Neural progenitor cell (in vitro differentiated cells): ENCODE results near the gene CSGALNACT2.

Experiments
- EZH2phosphoT487 ChIP-seq: fragments of 200-600 bp; sonication (generic); IDR thresholded peaks from 2 replicates; pipeline ENCODE4 v1.6.1; 2017; ENCODE audit warnings: antibody characterized with exemption
- TF ChIP-seq, protein P1 (sequence below): fragments of 200-600 bp; sonication (generic); IDR thresholded peaks from 2 replicates; pipeline ENCODE4 v1.5.1; 2017; ENCODE audit warnings: antibody characterized with exemption, mild to moderate bottlenecking

DNA sequence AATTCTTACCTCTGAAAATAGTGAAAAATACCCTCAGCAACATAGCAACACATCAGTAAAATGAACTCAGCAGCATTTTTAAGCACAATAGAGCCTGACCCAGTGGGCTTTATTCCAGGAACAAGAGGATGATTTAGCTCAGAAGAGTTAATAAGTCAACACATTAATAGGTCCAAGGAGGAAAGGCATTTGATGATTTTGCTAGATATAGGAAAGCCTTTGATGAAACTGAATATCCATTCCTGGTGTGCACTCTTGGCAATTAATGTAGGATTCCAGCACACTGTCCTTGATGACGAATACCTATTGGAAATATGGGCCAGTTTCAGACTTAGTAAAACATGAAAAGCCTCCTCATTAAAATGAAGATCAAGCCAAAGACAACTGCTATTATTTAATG, 86.1 kb downstream of the CSGALNACT2 start:
- TF ChIP-seq, protein P1, sequence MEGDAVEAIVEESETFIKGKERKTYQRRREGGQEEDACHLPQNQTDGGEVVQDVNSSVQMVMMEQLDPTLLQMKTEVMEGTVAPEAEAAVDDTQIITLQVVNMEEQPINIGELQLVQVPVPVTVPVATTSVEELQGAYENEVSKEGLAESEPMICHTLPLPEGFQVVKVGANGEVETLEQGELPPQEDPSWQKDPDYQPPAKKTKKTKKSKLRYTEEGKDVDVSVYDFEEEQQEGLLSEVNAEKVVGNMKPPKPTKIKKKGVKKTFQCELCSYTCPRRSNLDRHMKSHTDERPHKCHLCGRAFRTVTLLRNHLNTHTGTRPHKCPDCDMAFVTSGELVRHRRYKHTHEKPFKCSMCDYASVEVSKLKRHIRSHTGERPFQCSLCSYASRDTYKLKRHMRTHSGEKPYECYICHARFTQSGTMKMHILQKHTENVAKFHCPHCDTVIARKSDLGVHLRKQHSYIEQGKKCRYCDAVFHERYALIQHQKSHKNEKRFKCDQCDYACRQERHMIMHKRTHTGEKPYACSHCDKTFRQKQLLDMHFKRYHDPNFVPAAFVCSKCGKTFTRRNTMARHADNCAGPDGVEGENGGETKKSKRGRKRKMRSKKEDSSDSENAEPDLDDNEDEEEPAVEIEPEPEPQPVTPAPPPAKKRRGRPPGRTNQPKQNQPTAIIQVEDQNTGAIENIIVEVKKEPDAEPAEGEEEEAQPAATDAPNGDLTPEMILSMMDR: no peak
- TF ChIP-seq EZH2phosphoT487: no peak
